Raji (cell line): Measurements from ENCODE around the gene FITM2.

Experiments used
- POLR2A ChIP-seq: IDR thresholded peaks from 2 replicates; pipeline ENCODE4 v1.6.1; 2011; ENCODE audit warnings: low read depth, low read length, control low read depth; ENCODE audit not compliant: insufficient read depth

The FITM2 gene

GRCh38 chr20:44258226-44258890, 52.6 kb downstream of the FITM2 start:
- TF ChIP-seq POLR2A: no peak

GRCh38 chr20:44256961-44257360, 54.0 kb downstream of the FITM2 start:
- no peak for TF ChIP-seq POLR2A

- no peak for TF ChIP-seq POLR2A
Measured at GRCh38 chr20:44255942-44256341, 55.1 kb downstream of the FITM2 start.

GRCh38 chr20:44254073-44254472, 56.9 kb downstream of the FITM2 start:
- no peak for TF ChIP-seq POLR2A

GRCh38 chr20:44253528-44253927, 57.5 kb downstream of the FITM2 start:
- no peak for TF ChIP-seq POLR2A
